ENCODE measurements around the gene HERPUD2. TPM values are rescaled to one million over a fixed set of nuclear protein-coding genes. Genes with fewer than 3 reads are reported as not detected.

Gene HERPUD2
- total RNA-seq (10 to 100 TPM; 38.1 to 92.6 (median 62.4) TPM), polyA plus RNA-seq (10 to 100 TPM; 68.7 to 76.8 TPM), total RNA-seq (142 reads per million, percentile 89 among the genes with 10 or more reads in this experiment)

GRCh38 chr7:35694784-35695472, at the start of gene HERPUD2:
TSS of gene HERPUD2 (minus strand) at chr7:35695135. CDS start at chr7:35694330, 805 bp downstream.
- ATAC-seq (peak; percentile 92), DNase-seq (peak; percentile 89 to 94 (median 93))
- Mint-ChIP-seq H3K27ac (peak within 1 kb of the TSS; percentile 93 to 100 (median 98)), H3K4me1 (peaks cover 47 to 62% (median 57%) of the 10 kb centered on the region in 7 donors), H3K27me3 (no peaks in the 10 kb centered on the region), H3K36me3 (peaks cover 4 to 22% (median 9%) of the 10 kb centered on the region in 5 donors), H3K4me3 (peak within 1 kb of the TSS; percentile 88 to 99 (median 97)), H3K9me3 (peaks cover 0 to 4% (median 0%) of the 10 kb centered on the region in 11 donors)
- intact Hi-C loops (cut with micrococcal nuclease) = loop anchor here (1.0 to 10.0 kb wide), 16 partner anchors 14 to 1753 kb away; partner anchors contain the start of genes ANLN (in 2 of the 2), DPY19L1 (in 2 of the 2), ELMO1 (in 1 of the 2) and SEPTIN7 (in 1 of the 2)
- POLR2A ChIA-PET = interaction anchor here (0.7 to 9.3 kb wide), 14 partner anchors 9 to 592 kb away, joined by 3 to 110 read pairs (median 5); partner anchors contain the start of gene SEPTIN7
- no peaks in the 10 kb centered on the region for H3K27me3 ChIP-seq (ENCODE audit: control insufficient read depth in 2 of 2, insufficient read depth in 2 of 2, low read length in 2 of 2)
- peaks cover 16 to 18% of the 10 kb centered on the region in 2 donors for H3K4me1 ChIP-seq (ENCODE audit: control insufficient read depth in 2 of 2, insufficient read depth in 2 of 2, low read length in 2 of 2)
- peak within 1 kb of the TSS; percentile 92 for H3K4me3 ChIP-seq (ENCODE audit: low read length)
- CTCF ChIA-PET = interaction anchor here (0.8 to 1.6 kb wide), 4 partner anchors 12 to 212 kb away, joined by 3 to 6 read pairs (median 5); partner anchors contain the start of gene SEPTIN7
- H3K36me3 ChIP-seq (ENCODE audit: control insufficient read depth in 2 of 3, insufficient read depth in 3 of 3, low read length in 3 of 3) = peaks cover 0 to 8% (median 0%) of the 10 kb centered on the region in 3 experiments
- H3K27ac ChIP-seq (ENCODE audit: low read depth, low read length) = peak within 1 kb of the TSS; percentile 98
- no peaks in the 10 kb centered on the region for H3K9me3 ChIP-seq (ENCODE audit: control insufficient read depth in 2 of 3, low read length in 3 of 3)

DNA sequence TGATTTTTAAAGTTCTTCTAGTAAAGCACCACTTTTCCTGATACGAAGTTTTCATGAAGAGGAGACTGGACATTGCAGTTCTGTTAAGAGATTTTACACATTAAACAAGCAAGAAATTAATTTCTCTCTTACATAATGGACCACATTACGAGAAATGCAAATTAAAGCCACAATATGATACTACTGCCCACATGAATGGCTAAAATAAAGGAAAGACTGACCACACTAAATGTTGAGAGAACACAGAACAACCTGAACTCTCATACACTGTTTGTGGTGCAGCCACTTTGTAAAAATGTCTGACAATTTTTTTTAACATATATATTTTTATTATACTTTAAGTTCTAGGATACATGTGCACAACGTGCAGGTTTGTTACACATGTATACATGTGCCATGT, 44.0 kb upstream of the HERPUD2 start:
- Histone ChIP-seq H3K4me1 (ENCODE audit: control insufficient read depth in 2 of 2, insufficient read depth in 2 of 2, low read length in 2 of 2) (no peaks in the 10 kb centered on the region), H3K9me3 (ENCODE audit: control insufficient read depth in 2 of 3, low read length in 3 of 3) (no peaks in the 10 kb centered on the region), H3K27ac (ENCODE audit: low read depth, low read length) (no peak overlapping the region), H3K36me3 (ENCODE audit: control insufficient read depth in 2 of 3, insufficient read depth in 3 of 3, low read length in 3 of 3) (no peaks in the 10 kb centered on the region), H3K27me3 (ENCODE audit: control insufficient read depth in 2 of 2, insufficient read depth in 2 of 2, low read length in 2 of 2) (no peaks in the 10 kb centered on the region), H3K4me3 (ENCODE audit: low read length) (no peak overlapping the region)
- ChIA-PET CTCF (no interaction called here), POLR2A (no interaction called here)
- Mint-ChIP-seq H3K4me3 (no peak overlapping the region), H3K27me3 (peaks cover 0 to 35% (median 0%) of the 10 kb centered on the region in 5 donors), H3K36me3 (peaks cover 2 to 13% (median 5%) of the 10 kb centered on the region in 5 donors), H3K27ac (no peak overlapping the region), H3K4me1 (peaks cover 0 to 2% (median 0%) of the 10 kb centered on the region in 7 donors), H3K9me3 (peaks cover 0 to 16% (median 10%) of the 10 kb centered on the region in 11 donors)
- DNase-seq = no peak
- ATAC-seq = no peak
- intact Hi-C loops (cut with micrococcal nuclease) = no loop called here

DNA sequence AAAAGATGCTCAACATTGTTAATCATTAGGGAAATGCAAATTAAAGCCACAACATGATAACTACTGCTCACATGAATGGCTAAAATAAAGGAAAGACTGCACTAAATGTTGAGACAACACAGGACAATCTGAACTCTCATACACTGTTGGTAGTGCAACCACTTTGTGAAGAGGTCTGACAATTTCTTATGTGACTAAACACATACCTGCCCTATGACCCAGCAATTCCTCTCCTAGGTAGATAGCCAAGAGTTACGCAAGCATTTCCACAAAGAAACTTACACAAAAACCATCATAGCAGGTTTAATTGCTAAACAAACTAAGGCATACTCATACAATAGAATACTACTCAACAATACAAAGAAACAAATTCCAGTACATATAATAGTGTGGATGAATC, 41.8 kb upstream of the HERPUD2 start:
- no peaks in the 10 kb centered on the region for H3K27me3 ChIP-seq (ENCODE audit: control insufficient read depth in 2 of 2, insufficient read depth in 2 of 2, low read length in 2 of 2)
- Mint-ChIP-seq H3K4me3 (no peak overlapping the region), H3K4me1 (peaks cover 0 to 2% (median 0%) of the 10 kb centered on the region in 7 donors), H3K27ac (no peak overlapping the region), H3K27me3 (peaks cover 0 to 31% (median 0%) of the 10 kb centered on the region in 5 donors), H3K9me3 (peaks cover 0 to 5% (median 1%) of the 10 kb centered on the region in 11 donors), H3K36me3 (peaks cover 0 to 5% (median under 1%) of the 10 kb centered on the region in 5 donors)
- H3K36me3 ChIP-seq (ENCODE audit: control insufficient read depth in 2 of 3, insufficient read depth in 3 of 3, low read length in 3 of 3) = no peaks in the 10 kb centered on the region
- H3K4me1 ChIP-seq (ENCODE audit: control insufficient read depth in 2 of 2, insufficient read depth in 2 of 2, low read length in 2 of 2) = no peaks in the 10 kb centered on the region
- DNase-seq (no peak), ATAC-seq (no peak)
- intact Hi-C loops (cut with micrococcal nuclease) = no loop called here
- H3K27ac ChIP-seq (ENCODE audit: low read depth, low read length) = no peak overlapping the region
- no peak overlapping the region for H3K4me3 ChIP-seq (ENCODE audit: low read length)
- POLR2A ChIA-PET = interaction anchor here (2.7 kb wide), 1 partner anchor 11 kb away, joined by 11 read pairs; no protein-coding TSS in a partner anchor
- CTCF ChIA-PET = interaction anchor here (1.0 to 2.5 kb wide), 2 partner anchors 12 to 170 kb away, joined by 4 to 9 read pairs; no protein-coding TSS in a partner anchor
- H3K9me3 ChIP-seq (ENCODE audit: control insufficient read depth in 2 of 3, low read length in 3 of 3) = no peaks in the 10 kb centered on the region

- Histone ChIP-seq H3K9me3 (ENCODE audit: control insufficient read depth in 2 of 3, low read length in 3 of 3) (no peaks in the 10 kb centered on the region), H3K27me3 (ENCODE audit: control insufficient read depth in 2 of 2, insufficient read depth in 2 of 2, low read length in 2 of 2) (no peaks in the 10 kb centered on the region), H3K4me1 (ENCODE audit: control insufficient read depth in 2 of 2, insufficient read depth in 2 of 2, low read length in 2 of 2) (peaks cover 0 to 3% of the 10 kb centered on the region in 2 donors), H3K4me3 (ENCODE audit: low read length) (no peak overlapping the region), H3K36me3 (ENCODE audit: control insufficient read depth in 2 of 3, insufficient read depth in 3 of 3, low read length in 3 of 3) (no peaks in the 10 kb centered on the region), H3K27ac (ENCODE audit: low read depth, low read length) (no peak overlapping the region)
- DNase-seq (no peak), ATAC-seq (no peak)
- H3K36me3 Mint-ChIP-seq = peaks cover 0 to 5% (median 0%) of the 10 kb centered on the region in 5 donors
- intact Hi-C loops (cut with micrococcal nuclease) = no loop called here
- ChIA-PET CTCF (interaction anchor here (1.1 to 2.5 kb wide), 2 partner anchors 10 to 26 kb away, joined by 3 to 9 read pairs; no protein-coding TSS in a partner anchor), POLR2A (interaction anchor here (2.7 kb wide), 1 partner anchor 10 kb away, joined by 11 read pairs; no protein-coding TSS in a partner anchor)
- H3K4me1 Mint-ChIP-seq = peaks cover 0 to 3% (median 0%) of the 10 kb centered on the region in 7 donors
- H3K4me3 Mint-ChIP-seq = no peak overlapping the region
- H3K27me3 Mint-ChIP-seq = peaks cover 0 to 23% (median 0%) of the 10 kb centered on the region in 5 donors
- H3K27ac Mint-ChIP-seq = no peak overlapping the region
- H3K9me3 Mint-ChIP-seq = peaks cover 0 to 3% (median 0%) of the 10 kb centered on the region in 11 donors
These were observed 40.5 kb upstream of the HERPUD2 start for GRCh38 chr7:35735396-35735795.

DNA sequence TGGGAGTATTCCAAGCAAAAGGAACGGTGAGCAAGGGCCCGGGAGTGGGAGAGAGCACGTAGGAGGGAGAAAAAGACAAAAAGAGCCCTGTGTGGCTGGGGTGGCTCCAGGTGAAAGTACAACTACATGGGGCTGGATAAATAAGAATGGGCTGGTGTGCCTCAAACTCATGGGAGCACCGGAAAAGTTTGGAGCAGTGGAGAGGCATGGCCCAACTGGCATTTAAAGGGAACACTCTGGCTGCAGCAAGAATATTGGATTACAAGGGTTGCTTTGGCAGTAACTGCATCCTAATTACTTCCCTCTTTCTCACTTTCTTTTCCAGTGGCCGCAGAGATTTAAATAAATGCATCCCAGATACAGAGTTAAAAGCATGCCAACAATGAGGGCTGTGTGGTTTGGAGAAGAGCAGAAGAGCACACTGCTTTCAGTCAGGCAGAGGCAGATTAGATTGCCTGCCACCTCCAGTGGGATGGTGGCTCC, 39.1 kb upstream of the HERPUD2 start:
- Mint-ChIP-seq H3K4me1 (peaks cover 0 to 15% (median 7%) of the 10 kb centered on the region in 7 donors), H3K27ac (peak overlapping the region in 1 of 9 donors; percentile 9), H3K4me3 (no peak overlapping the region), H3K27me3 (peaks cover 0 to 22% (median 0%) of the 10 kb centered on the region in 5 donors), H3K36me3 (peaks cover 0 to 5% (median 4%) of the 10 kb centered on the region in 5 donors), H3K9me3 (no peaks in the 10 kb centered on the region)
- Histone ChIP-seq H3K27me3 (ENCODE audit: control insufficient read depth in 2 of 2, insufficient read depth in 2 of 2, low read length in 2 of 2) (no peaks in the 10 kb centered on the region), H3K4me3 (ENCODE audit: low read length) (no peak overlapping the region), H3K27ac (ENCODE audit: low read depth, low read length) (no peak overlapping the region), H3K36me3 (ENCODE audit: control insufficient read depth in 2 of 3, insufficient read depth in 3 of 3, low read length in 3 of 3) (no peaks in the 10 kb centered on the region), H3K9me3 (ENCODE audit: control insufficient read depth in 2 of 3, low read length in 3 of 3) (no peaks in the 10 kb centered on the region), H3K4me1 (ENCODE audit: control insufficient read depth in 2 of 2, insufficient read depth in 2 of 2, low read length in 2 of 2) (peaks cover 0 to 16% of the 10 kb centered on the region in 2 donors)
- POLR2A ChIA-PET = interaction anchor here (2.7 kb wide), 1 partner anchor 9 kb away, joined by 11 read pairs; no protein-coding TSS in a partner anchor
- CTCF ChIA-PET = interaction anchor here (2.5 kb wide), 1 partner anchor 9 kb away, joined by 9 read pairs; no protein-coding TSS in a partner anchor
- DNase-seq (no peak), ATAC-seq (no peak)
- intact Hi-C loops (cut with micrococcal nuclease) = no loop called here

DNA sequence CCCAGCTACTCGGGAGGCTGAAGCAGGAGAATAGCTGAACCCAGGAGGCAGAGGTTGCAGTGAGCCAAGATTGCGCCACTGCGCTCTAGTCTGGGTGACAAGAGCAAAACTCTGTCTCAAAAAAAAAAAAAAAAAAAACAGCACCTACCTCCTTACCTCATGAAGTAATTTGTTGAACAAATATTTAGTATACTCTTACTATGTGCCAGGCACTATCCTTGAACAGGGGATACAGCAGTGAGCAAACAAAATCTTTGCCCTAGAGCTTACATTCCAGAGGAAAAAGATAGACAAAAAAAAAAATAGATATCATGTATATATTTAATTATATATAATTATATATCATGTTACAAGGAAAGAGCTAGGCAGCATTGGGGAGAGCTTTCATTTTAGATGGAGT, 36.4 kb upstream of the HERPUD2 start:
- ATAC-seq (no peak), DNase-seq (no peak)
- Mint-ChIP-seq H3K27me3 (peaks cover 0 to 22% (median 0%) of the 10 kb centered on the region in 5 donors), H3K9me3 (no peaks in the 10 kb centered on the region), H3K36me3 (peaks cover 0 to 5% (median 0%) of the 10 kb centered on the region in 5 donors), H3K27ac (no peak overlapping the region), H3K4me3 (no peak overlapping the region), H3K4me1 (peaks cover 12 to 36% (median 28%) of the 10 kb centered on the region in 7 donors)
- POLR2A ChIA-PET = no interaction called here
- H3K9me3 ChIP-seq (ENCODE audit: control insufficient read depth in 2 of 3, low read length in 3 of 3) = no peaks in the 10 kb centered on the region
- H3K4me1 ChIP-seq (ENCODE audit: control insufficient read depth in 2 of 2, insufficient read depth in 2 of 2, low read length in 2 of 2) = peaks cover 8 to 38% of the 10 kb centered on the region in 2 donors
- CTCF ChIA-PET = no interaction called here
- intact Hi-C loops (cut with micrococcal nuclease) = no loop called here
- H3K27me3 ChIP-seq (ENCODE audit: control insufficient read depth in 2 of 2, insufficient read depth in 2 of 2, low read length in 2 of 2) = no peaks in the 10 kb centered on the region
- no peaks in the 10 kb centered on the region for H3K36me3 ChIP-seq (ENCODE audit: control insufficient read depth in 2 of 3, insufficient read depth in 3 of 3, low read length in 3 of 3)
- H3K27ac ChIP-seq (ENCODE audit: low read depth, low read length) = no peak overlapping the region
- no peak overlapping the region for H3K4me3 ChIP-seq (ENCODE audit: low read length)

Measured in naive thymus-derived CD4-positive, alpha-beta T cell (primary cell).